ENCODE results near the gene TXNDC11. TPM values are rescaled to one million over a fixed set of nuclear protein-coding genes. Genes with fewer than 3 reads are reported as not detected.

The TXNDC11 gene
- total RNA-seq, 2 experiments from 2014 or later = 21.7 to 24.4 TPM

DNA sequence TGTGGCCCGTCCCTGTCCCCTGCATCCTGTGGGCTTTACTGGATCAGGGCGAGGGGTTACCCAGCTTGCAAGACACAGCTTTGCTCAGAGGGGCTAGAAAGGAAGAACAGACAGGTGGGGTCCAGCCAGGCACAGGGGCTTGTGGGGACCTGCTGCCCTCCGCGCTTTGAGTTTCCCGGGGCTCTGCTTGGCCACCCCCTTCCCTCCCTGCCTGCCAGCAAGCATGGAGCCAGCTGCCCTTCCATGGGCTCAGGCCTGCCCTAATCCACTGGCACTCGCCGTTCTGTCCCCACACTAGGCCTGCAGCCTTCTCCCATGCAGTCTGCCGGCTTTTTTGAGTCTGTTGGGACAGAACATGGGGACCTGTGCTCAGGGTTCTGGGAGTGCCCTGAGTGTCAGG, 71.0 kb downstream of the TXNDC11 start:
- TF ChIP-seq, protein P1, sequence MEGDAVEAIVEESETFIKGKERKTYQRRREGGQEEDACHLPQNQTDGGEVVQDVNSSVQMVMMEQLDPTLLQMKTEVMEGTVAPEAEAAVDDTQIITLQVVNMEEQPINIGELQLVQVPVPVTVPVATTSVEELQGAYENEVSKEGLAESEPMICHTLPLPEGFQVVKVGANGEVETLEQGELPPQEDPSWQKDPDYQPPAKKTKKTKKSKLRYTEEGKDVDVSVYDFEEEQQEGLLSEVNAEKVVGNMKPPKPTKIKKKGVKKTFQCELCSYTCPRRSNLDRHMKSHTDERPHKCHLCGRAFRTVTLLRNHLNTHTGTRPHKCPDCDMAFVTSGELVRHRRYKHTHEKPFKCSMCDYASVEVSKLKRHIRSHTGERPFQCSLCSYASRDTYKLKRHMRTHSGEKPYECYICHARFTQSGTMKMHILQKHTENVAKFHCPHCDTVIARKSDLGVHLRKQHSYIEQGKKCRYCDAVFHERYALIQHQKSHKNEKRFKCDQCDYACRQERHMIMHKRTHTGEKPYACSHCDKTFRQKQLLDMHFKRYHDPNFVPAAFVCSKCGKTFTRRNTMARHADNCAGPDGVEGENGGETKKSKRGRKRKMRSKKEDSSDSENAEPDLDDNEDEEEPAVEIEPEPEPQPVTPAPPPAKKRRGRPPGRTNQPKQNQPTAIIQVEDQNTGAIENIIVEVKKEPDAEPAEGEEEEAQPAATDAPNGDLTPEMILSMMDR (IDR thresholded peaks at IDR 0.05) = no peak
- Mint-ChIP-seq H3K4me3 (peak overlapping the region; percentile 3), H3K27ac (peak overlapping the region; percentile 81), H3K36me3 (ENCODE audit: low read depth) (peaks cover 4% of the 10 kb centered on the region), H3K9me3 (no peaks in the 10 kb centered on the region), H3K27me3 (no peaks in the 10 kb centered on the region), H3K4me1 (ENCODE audit: low read depth) (peaks cover 65% of the 10 kb centered on the region)
- POLR2A ChIA-PET = no interaction called here
- intact Hi-C loops (cut with micrococcal nuclease) = no loop called here
- ATAC-seq (no peak), DNase-seq (no peak)
- CTCF ChIA-PET = no interaction called here

- Mint-ChIP-seq H3K4me1 (ENCODE audit: low read depth) (peaks cover 64% of the 10 kb centered on the region), H3K27me3 (no peaks in the 10 kb centered on the region), H3K4me3 (peak overlapping the region; percentile 77), H3K9me3 (no peaks in the 10 kb centered on the region), H3K27ac (peak overlapping the region; percentile 92), H3K36me3 (ENCODE audit: low read depth) (peaks cover 4% of the 10 kb centered on the region)
- TF ChIP-seq, protein P1 (IDR thresholded peaks at IDR 0.05) = no peak
- ATAC-seq = no peak
- intact Hi-C loops (cut with micrococcal nuclease) = no loop called here
- ChIA-PET CTCF (no interaction called here), POLR2A (no interaction called here)
- no peak for DNase-seq
Observed at GRCh38 chr16:11671271-11671670, 71.4 kb downstream of the TXNDC11 start.

GRCh38 chr16:11670171-11671131, 72.2 kb downstream of the TXNDC11 start:
- DNase-seq (peak; percentile 69), ATAC-seq (peak; percentile 54)
- CTCF ChIA-PET = interaction anchor here (1.4 to 1.5 kb wide), 3 partner anchors 27 to 707 kb away, joined by 3 to 6 read pairs (median 3); no protein-coding TSS in a partner anchor
- Mint-ChIP-seq H3K9me3 (no peaks in the 10 kb centered on the region), H3K36me3 (ENCODE audit: low read depth) (no peaks in the 10 kb centered on the region), H3K27me3 (no peaks in the 10 kb centered on the region), H3K4me3 (peak overlapping the region; percentile 77), H3K27ac (peak overlapping the region; percentile 92), H3K4me1 (ENCODE audit: low read depth) (peaks cover 66% of the 10 kb centered on the region)
- TF ChIP-seq, protein P1 (IDR thresholded peaks at IDR 0.05) = no peak
- POLR2A ChIA-PET = interaction anchor here (0.6 to 1.7 kb wide), 4 partner anchors 11 to 125 kb away, joined by 3 to 7 read pairs (median 4); no protein-coding TSS in a partner anchor
- intact Hi-C loops (cut with micrococcal nuclease) = no loop called here

GRCh38 chr16:11669380-11670146, 73.1 kb downstream of the TXNDC11 start:
- Mint-ChIP-seq H3K4me1 (ENCODE audit: low read depth) (peaks cover 69% of the 10 kb centered on the region), H3K27ac (peak overlapping the region; percentile 92), H3K27me3 (no peaks in the 10 kb centered on the region), H3K4me3 (peak overlapping the region; percentile 77), H3K36me3 (ENCODE audit: low read depth) (no peaks in the 10 kb centered on the region), H3K9me3 (no peaks in the 10 kb centered on the region)
- no peak for ATAC-seq
- TF ChIP-seq, protein P1 (IDR thresholded peaks at IDR 0.05) = no peak
- DNase-seq = peak; percentile 18
- intact Hi-C loops (cut with micrococcal nuclease) = no loop called here
- ChIA-PET CTCF (interaction anchor here (1.1 to 1.5 kb wide), 5 partner anchors 22 to 706 kb away, joined by 3 to 6 read pairs (median 3); no protein-coding TSS in a partner anchor), POLR2A (interaction anchor here (0.9 to 1.7 kb wide), 6 partner anchors 10 to 126 kb away, joined by 3 to 7 read pairs (median 4); no protein-coding TSS in a partner anchor)
